Renal cortex interstitium (tissue), 11 donors: ENCODE data around the gene RIMS3. TPM values are rescaled to one million over a fixed set of nuclear protein-coding genes. Genes with fewer than 3 reads are reported as not detected.

Source experiments
- DNase-seq, 11 donors: peaks; one replicate each; pipeline ENCODE4 v3.0.0-alpha.2; 2013; ENCODE audit warnings: low read depth in 9 of 11, low spot score in 4 of 11; ENCODE audit errors: extremely low read depth in 1 of 11
- polyA plus RNA-seq, 3 donors: library from polyadenylated mRNA; unstranded; fragments of 120-200 nt; gene quantifications; one replicate each; pipeline ENCODE4 v1.2.1, GENCODE V29; 2013; ENCODE audit not compliant: insufficient read length in 3 of 3

RIMS3 gene
- polyA plus RNA-seq, 3 donors: 1.6 to 2.2 (median 1.8) TPM

- no peak for DNase-seq
These were observed 28.9 kb upstream of the RIMS3 start for GRCh38 chr1:40694353-40694874.

- DNase-seq: no peak
These were observed 27.9 kb upstream of the RIMS3 start for GRCh38 chr1:40693425-40693824.

GRCh38 chr1:40692429-40692895 lies 27.0 kb upstream of the RIMS3 start:
- no peak for DNase-seq

- DNase-seq: peak; percentile 98 to 100 (median 99)
These were observed 26.3 kb upstream of the RIMS3 start, which contains the start of gene NFYC for GRCh38 chr1:40691538-40692428. Gene NFYC (plus strand): TSS chr1:40691704. CDS start chr1:40738844, 47,140 bp downstream.

- DNase-seq: no peak
These were observed 25.5 kb upstream of the RIMS3 start for GRCh38 chr1:40690771-40691537.

GRCh38 chr1:40689737-40690136 lies 24.3 kb upstream of the RIMS3 start:
- no peak for DNase-seq

- no peak for DNase-seq
These were observed 22.2 kb upstream of the RIMS3 start for GRCh38 chr1:40687661-40688060.

GRCh38 chr1:40687059-40687458 lies 21.6 kb upstream of the RIMS3 start:
- no peak for DNase-seq

GRCh38 chr1:40684669-40685068 lies 19.2 kb upstream of the RIMS3 start:
- no peak for DNase-seq

- no peak for DNase-seq
These were observed 13.9 kb upstream of the RIMS3 start for GRCh38 chr1:40679165-40679953.

- DNase-seq: no peak
These were observed 11.0 kb upstream of the RIMS3 start for GRCh38 chr1:40676501-40676900.

GRCh38 chr1:40673452-40673851 lies 8.0 kb upstream of the RIMS3 start:
- no peak for DNase-seq

- peak in 7 of 11 donors; percentile 32 to 63 (median 44) for DNase-seq
These were observed 3.5 kb upstream of the RIMS3 start for GRCh38 chr1:40668769-40669525.

- DNase-seq: no peak
These were observed 691 bp downstream of the RIMS3 start for GRCh38 chr1:40664791-40665190.

- no peak for DNase-seq
These were observed 1.3 kb downstream of the RIMS3 start for GRCh38 chr1:40664167-40664537.

GRCh38 chr1:40663324-40664166 lies 1.9 kb downstream of the RIMS3 start:
- DNase-seq: no peak

- no peak for DNase-seq
These were observed 2.6 kb downstream of the RIMS3 start for GRCh38 chr1:40662864-40663263.
